ENCODE data around the gene OR5B21.

DNA sequence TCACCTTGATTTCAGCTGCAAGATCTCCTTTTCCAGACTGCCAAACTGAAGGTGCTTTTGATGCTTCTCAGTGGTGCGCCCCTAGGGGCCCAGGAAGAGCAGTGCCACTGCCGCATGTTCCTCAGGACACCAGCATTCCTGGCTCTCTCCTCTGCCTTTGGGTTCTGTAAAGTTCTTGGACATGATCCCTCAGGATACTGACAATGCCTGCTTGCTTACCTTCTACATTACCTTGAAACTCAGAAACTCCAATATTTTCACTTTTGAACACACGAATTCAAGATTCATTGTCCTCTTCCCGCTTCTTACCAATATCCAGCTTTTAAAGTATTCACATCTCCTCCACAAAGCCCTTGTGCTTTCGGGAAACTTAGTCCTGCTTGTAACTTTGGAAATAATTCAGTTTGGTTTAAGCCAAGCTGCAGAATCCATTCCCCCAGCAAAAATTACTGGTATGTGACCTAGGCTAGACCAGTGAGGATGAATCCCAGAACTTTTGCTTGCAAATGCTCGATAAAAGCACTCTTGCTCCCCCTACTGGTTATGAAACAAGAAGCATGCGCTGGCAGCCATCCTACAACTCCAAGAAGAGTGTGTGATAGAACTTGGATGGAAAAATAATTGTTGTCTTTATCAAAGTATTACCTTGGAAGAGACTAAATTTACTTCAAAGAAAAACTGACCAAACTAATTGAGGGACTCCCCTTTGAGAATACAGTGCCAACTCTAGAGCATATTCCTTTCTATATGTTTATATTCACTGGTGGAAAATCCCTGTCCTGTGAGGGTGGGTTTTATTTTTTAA, 16.5 kb upstream of the OR5B21 start:
- TF ChIP-seq, protein P1, sequence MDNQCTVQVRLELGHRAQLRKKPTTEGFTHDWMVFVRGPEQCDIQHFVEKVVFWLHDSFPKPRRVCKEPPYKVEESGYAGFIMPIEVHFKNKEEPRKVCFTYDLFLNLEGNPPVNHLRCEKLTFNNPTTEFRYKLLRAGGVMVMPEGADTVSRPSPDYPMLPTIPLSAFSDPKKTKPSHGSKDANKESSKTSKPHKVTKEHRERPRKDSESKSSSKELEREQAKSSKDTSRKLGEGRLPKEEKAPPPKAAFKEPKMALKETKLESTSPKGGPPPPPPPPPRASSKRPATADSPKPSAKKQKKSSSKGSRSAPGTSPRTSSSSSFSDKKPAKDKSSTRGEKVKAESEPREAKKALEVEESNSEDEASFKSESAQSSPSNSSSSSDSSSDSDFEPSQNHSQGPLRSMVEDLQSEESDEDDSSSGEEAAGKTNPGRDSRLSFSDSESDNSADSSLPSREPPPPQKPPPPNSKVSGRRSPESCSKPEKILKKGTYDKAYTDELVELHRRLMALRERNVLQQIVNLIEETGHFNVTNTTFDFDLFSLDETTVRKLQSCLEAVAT (IDR thresholded peaks at IDR 0.05), result peak; percentile 60
- TF ChIP-seq CREB1 (IDR thresholded peaks at IDR 0.05; ENCODE audit: low read depth), result no peak; the same call in 1 of the 2 replicates
